AG04449 (cell line): ENCODE measurements around the gene SLC9A9.

Source experiments
- CTCF ChIA-PET: fragments of 350-600 bp; formaldehyde crosslinking; extraction: SDS; loops from one replicate; lab custom pipeline; 2021; ENCODE audit warnings: antibody characterized with exemption; lab: Yijun Ruan, JAX
- POLR2A ChIA-PET: fragments of 400-600, 350-600 bp; formaldehyde crosslinking; extraction: SDS; loops from one replicate; lab custom pipeline; 2020; ENCODE audit warnings: antibody characterized with exemption, inconsistent platforms; lab: Yijun Ruan, JAX
- DNase-seq: peaks from one replicate; pipeline ENCODE4 v3.0.0-alpha.2; 2010; ENCODE audit warnings: low read depth, low spot score
- H3K4me3 ChIP-seq: 2 replicates; pipeline ENCODE4 v1.5.1; 2011; ENCODE audit warnings: low read depth, mild to moderate bottlenecking, control low read depth, low read length
- CTCF ChIP-seq: IDR thresholded peaks from one replicate; pipeline ENCODE4 v1.5.1; 2011; ENCODE audit warnings: mild to moderate bottlenecking, moderate library complexity, low read length, control low read depth, inconsistent platforms; ENCODE audit not compliant: insufficient read depth; ENCODE audit errors: missing control alignments

SLC9A9 gene

GRCh38 chr3:143235614-143236204 lies 612.6 kb downstream of the SLC9A9 start:
- no peak for TF ChIP-seq CTCF
- ChIA-PET POLR2A (no interaction called here), CTCF (no interaction called here)
- no peak for DNase-seq
- H3K4me3 ChIP-seq, result no peak overlapping the region

DNA sequence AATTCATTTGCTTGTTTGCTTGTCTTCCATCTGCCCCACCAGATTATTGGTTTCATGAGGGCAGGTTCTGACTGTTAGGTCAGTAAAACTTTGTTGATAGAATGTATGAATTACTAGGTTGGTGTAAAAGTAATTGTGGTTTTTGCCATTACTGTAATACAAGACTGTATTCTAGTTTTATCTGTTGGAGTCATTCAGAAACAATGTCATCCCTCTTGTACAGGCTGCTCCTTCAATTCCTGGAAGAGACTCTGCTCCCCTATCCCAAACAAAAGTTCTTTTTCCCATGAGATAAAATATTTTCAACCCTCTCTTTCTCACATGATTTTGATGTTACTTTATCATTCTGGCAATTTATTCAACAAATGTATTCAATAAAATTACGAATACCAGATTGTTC lies 613.7 kb downstream of the SLC9A9 start:
- no peak for TF ChIP-seq CTCF
- CTCF ChIA-PET, result no interaction called here
- no peak for DNase-seq
- POLR2A ChIA-PET, result no interaction called here
- no peak overlapping the region for H3K4me3 ChIP-seq

DNA sequence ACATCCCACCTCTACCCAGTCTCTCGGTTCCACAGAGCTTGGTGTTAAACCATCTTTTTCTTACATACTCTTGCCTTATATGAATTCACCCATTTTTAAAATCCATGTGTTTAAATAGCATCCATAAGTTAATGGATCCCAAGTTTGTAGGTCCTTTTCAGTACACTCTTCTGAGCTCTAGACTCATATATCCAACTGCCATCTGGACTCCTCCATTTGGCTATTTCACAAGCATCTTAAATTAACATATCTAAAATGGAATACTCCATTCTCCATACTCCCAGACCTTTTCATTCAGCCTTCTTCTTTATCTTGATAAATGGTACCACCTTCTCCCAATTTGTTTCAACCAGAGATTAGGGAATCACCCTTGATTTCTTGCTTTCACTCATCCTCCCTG lies 615.3 kb downstream of the SLC9A9 start:
- DNase-seq, result no peak
- CTCF ChIA-PET, result no interaction called here
- no peak for TF ChIP-seq CTCF
- POLR2A ChIA-PET, result no interaction called here
- H3K4me3 ChIP-seq, result no peak overlapping the region

DNA sequence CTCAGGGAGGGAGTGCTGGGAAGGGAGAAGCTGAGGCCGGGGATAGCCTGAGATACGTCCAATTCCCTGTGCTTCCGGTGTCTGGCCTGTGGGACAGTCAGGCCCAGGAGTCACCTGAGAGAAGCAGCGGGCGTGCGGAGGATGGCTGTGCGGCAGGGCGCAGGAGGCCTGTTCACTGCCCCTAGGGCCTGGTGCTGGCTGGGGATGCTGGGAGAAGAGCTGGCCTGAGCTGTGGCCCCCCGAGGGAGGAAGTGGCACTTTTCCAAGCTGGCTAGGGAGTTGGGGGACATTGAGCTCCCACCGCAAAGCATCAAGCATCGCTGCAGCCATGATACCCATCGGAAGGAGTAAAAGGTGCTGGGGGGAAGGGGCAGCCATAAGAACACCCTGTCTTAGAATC lies 619.9 kb downstream of the SLC9A9 start:
- CTCF ChIA-PET, result no interaction called here
- POLR2A ChIA-PET, result no interaction called here
- no peak for TF ChIP-seq CTCF
- no peak for DNase-seq
- no peak overlapping the region for H3K4me3 ChIP-seq

- no peak overlapping the region for H3K4me3 ChIP-seq
- no peak for TF ChIP-seq CTCF
- no peak for DNase-seq
- ChIA-PET POLR2A (no interaction called here), CTCF (no interaction called here)
Measured at GRCh38 chr3:143226678-143227291, 621.5 kb downstream of the SLC9A9 start.

- POLR2A ChIA-PET, result no interaction called here
- no peak for TF ChIP-seq CTCF
- no peak for DNase-seq
- CTCF ChIA-PET, result interaction anchor here (1.1 kb wide), 1 partner anchor 10 kb away, joined by 3 read pairs; no protein-coding TSS in a partner anchor
- H3K4me3 ChIP-seq, result no peak overlapping the region
Measured at GRCh38 chr3:143224716-143225115, 623.6 kb downstream of the SLC9A9 start.
